Esophagus mucosa (tissue), 1 donor: ENCODE measurements around the gene KRT17. TPM values are rescaled to one million over a fixed set of nuclear protein-coding genes. Genes with fewer than 3 reads are reported as not detected.
"Not testable (repeated sequence)": the region's sequence is repeated elsewhere in the genome, so short reads cannot be mapped to it uniquely, and the experiment has no call there.

ENCODE experiments used
- ATAC-seq: fragments of 200-7000 bp; cut with Tn5 transposase; one replicate; pipeline ENCODE4 v1.9.1; 2020
- total RNA-seq: library from RNA; stranded (reverse); gene quantifications from one replicate; pipeline ENCODE4 v1.2.4, GENCODE V29; 2023
- donor health status: DM: yes; HTN: yes; CAD: no.

KRT17 gene
- total RNA-seq, 1 donor from 2014 or later: 380 TPM

- not testable (repeated sequence) for ATAC-seq
These were observed 4.3 kb downstream of the KRT17 start for GRCh38 chr17:41619927-41620582.

GRCh38 chr17:41619036-41619926 is 5.1 kb downstream of the KRT17 start:
- peak; percentile 55 for ATAC-seq

- peak; percentile 26 for ATAC-seq
These were observed 5.9 kb downstream of the KRT17 start for GRCh38 chr17:41618341-41619035.

- peak; percentile 3 for ATAC-seq
These were observed 6.7 kb downstream of the KRT17 start for GRCh38 chr17:41617698-41618097.

- no peak for ATAC-seq
These were observed 7.2 kb downstream of the KRT17 start for GRCh38 chr17:41617136-41617535.

- not testable (repeated sequence) for ATAC-seq
These were observed 7.9 kb downstream of the KRT17 start for GRCh38 chr17:41616486-41616885.

- peak; percentile 40 for ATAC-seq
These were observed 8.9 kb downstream of the KRT17 start for GRCh38 chr17:41615454-41615853.

- not testable (repeated sequence) for ATAC-seq
These were observed 9.6 kb downstream of the KRT17 start for GRCh38 chr17:41614767-41615166.

GRCh38 chr17:41614098-41614497 is 10.3 kb downstream of the KRT17 start:
- no peak for ATAC-seq

- ATAC-seq: no peak
These were observed 10.9 kb downstream of the KRT17 start for GRCh38 chr17:41613277-41614082.

- peak; percentile 84 for ATAC-seq
These were observed 11.8 kb downstream of the KRT17 start, which contains the start of gene KRT16 for GRCh38 chr17:41612376-41613160. Gene KRT16, minus strand, starts transcription at chr17:41612767. Its CDS starts 79 bp downstream, at chr17:41612688.

- no peak for ATAC-seq
These were observed 13.3 kb downstream of the KRT17 start for GRCh38 chr17:41610965-41611640.

GRCh38 chr17:41610061-41610517 is 14.3 kb downstream of the KRT17 start:
- ATAC-seq: not testable (repeated sequence)

- ATAC-seq: not testable (repeated sequence)
These were observed 17.4 kb downstream of the KRT17 start for GRCh38 chr17:41606930-41607329.

GRCh38 chr17:41602524-41602923 is 21.9 kb downstream of the KRT17 start:
- no peak for ATAC-seq

- no peak for ATAC-seq
These were observed 24.1 kb downstream of the KRT17 start for GRCh38 chr17:41600318-41600717.

- ATAC-seq: no peak
These were observed 24.7 kb downstream of the KRT17 start for GRCh38 chr17:41599680-41600079.

- ATAC-seq: peak; percentile 55
These were observed 28.8 kb downstream of the KRT17 start for GRCh38 chr17:41595585-41595984.

- no peak for ATAC-seq
These were observed 29.9 kb downstream of the KRT17 start for GRCh38 chr17:41594363-41594915.

- ATAC-seq: no peak
These were observed 30.9 kb downstream of the KRT17 start for GRCh38 chr17:41593306-41593981.
